Stimulated activated naive CD4-positive, alpha-beta T cell treated with Interleukin-2 at 50 U/mL for 16 hours (primary cell): Measurements from ENCODE around the gene CYP2B6.
"Not testable (repeated sequence)": the region's sequence is repeated elsewhere in the genome, so short reads cannot be mapped to it uniquely, and the experiment has no call there.

Source experiments
- DNase-seq: peaks from one replicate; lab custom pipeline; 2025; lab: John Stamatoyannopoulos, UW

Gene CYP2B6

DNA sequence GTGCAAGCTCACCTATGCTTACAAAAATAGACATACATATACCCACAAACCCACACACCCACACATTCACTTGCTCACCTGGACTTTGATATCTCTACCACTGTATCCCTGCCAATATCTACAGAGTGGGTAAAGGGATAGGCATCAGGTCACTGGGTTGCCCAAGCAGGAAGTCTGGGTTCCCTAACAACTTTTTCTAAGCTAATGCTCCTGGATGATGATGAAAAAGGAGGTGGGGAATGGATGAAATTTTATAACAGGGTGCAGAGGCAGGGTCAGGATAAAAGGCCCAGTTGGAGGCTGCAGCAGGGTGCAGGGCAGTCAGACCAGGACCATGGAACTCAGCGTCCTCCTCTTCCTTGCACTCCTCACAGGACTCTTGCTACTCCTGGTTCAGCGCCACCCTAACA is at the start of gene CYP2B6:
Gene CYP2B6, plus strand, starts transcription at position 311 of the 410 bp plus-strand sequence. Its CDS starts 24 bp downstream, at position 335.
- DNase-seq = no peak

DNA sequence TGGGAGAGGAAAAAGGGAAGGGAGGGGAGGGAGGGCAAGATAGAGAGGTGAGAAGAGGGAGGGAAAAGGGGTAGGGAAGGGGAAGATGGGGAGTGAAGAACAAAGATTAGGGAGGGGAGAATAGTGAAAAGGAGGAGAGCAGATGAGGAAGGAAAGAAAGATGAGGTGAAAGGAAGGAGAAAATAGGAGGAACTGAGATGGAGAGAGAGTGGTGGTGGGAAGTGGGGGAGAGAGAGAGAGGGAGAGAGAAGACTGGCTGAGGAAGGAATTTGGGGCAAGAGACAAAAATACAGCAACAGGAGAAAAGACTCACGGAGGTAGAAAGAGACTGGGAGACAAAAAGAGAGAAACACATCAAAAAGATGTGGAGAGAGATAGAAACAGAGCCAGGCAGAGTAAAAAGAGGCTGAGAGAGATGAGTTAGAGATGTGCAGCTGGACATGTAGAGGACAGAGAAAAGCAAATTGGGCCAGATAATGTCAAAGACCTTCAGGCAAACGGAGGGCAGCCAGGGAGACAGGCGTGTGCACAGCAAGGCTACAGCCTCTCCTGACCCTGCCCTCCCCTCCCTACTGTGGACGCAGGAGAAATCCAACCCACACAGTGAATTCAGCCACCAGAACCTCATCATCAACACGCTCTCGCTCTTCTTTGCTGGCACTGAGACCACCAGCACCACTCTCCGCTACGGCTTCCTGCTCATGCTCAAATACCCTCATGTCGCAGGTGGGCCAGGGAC is 49.4 kb upstream of the CYP2B6 start:
- no peak for DNase-seq

DNA sequence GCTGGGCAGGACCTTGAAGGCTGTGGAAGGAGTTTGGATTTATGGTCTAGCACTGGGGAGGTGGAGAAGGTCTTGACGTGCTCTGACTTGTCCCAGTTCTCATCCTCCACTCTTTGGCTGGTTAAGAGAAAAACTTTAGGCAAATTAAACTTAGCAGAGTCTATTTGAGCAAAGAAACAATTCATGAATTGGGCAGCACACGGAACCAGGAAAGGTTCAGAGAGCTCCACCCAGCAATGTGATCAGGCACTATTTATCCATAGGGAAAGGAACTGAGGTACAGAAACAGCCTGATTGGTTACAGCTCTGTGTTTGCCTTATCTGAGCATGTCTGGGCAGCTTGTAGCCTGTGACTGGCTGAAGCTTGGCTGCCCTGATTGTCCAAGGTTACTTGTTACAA is 45.4 kb upstream of the CYP2B6 start:
- DNase-seq = no peak

DNA sequence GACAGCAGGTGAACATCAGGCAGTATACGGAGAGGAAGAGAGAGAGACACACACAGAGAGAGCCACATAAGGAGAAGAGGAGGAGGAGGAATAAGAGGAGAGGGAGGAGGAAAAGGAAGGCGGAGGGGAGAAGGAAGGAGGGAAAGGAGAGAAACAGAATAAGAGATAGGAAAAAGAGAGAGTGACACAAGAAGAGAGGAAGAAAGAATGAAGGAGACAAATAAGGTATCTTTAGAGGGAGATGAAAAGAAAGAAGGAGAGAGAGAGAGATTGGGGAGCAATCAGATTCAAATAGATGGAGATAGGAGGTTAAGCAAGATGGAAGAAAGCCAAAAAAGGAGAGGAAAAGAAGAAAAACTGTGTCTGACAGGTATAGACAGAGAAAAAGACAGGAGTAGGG is 44.0 kb upstream of the CYP2B6 start:
- no peak for DNase-seq

DNA sequence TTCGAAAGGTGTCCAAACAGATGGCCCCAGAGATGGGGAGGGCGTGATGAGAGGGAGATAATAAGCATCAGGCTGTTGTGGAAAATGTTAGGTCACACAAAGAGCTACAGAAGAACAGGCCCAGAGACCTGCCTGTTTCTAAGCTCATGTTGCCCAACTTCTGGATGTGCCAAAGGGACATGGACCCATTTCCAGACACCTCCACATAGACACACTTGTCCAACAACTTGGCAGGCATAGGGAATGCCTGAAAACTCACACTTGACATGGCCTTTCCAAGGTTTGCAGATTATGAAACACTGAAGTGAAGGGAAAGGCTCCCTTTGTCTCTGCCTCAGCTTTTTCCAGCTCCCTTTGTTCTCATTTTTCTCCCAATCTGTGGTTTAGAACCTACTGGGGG is 43.5 kb upstream of the CYP2B6 start:
- no peak for DNase-seq

DNA sequence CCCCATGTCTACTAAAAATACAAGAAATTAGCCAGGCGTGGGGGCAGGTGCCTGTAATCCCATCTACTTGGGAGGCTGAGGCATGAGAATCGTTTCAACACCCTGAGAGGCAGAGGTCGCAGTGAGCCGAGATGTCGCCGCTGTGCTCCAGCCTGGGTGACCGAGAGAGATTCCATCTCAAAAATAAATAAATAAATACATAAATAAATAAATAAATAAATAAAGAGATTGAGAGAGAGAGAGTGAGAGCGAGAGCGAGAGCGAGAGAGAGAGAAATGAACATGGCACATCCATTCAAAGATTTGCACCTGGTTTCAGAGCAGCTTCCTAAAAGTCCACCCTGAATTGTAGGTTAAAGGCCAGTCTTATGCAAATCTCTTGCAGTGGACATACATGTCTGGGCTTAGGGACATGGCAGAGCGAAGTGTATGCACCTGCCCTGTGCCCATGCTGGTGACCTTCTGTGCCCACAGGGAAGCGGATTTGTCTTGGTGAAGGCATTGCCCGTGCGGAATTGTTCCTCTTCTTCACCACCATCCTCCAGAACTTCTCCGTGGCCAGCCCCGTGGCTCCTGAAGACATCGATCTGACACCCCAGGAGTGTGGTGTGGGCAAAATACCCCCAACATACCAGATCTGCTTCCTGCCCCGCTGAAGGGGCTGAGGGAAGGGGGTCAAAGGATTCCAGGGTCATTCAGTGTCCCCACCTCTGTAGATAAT is 42.3 kb upstream of the CYP2B6 start:
- no peak for DNase-seq

DNA sequence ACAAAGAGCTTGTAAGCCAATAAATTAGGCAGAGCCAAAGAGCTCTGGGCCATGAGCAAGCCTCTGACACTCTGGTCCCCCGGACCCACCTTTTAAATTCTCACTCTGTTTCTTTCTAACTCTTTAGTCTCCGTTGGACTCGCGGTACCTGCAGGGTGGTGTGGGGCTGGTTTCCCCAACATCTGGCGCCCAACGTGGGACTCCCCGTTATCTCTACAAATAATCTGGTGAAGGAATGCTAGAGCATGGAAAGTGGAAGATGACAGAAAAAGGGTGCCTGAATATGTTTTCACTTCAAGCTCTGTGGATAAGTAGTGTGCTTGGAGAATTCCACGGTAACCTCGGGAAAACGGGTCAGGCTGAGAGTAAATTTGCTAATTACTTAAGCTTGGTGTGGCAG is 36.5 kb upstream of the CYP2B6 start:
- DNase-seq = no peak

DNA sequence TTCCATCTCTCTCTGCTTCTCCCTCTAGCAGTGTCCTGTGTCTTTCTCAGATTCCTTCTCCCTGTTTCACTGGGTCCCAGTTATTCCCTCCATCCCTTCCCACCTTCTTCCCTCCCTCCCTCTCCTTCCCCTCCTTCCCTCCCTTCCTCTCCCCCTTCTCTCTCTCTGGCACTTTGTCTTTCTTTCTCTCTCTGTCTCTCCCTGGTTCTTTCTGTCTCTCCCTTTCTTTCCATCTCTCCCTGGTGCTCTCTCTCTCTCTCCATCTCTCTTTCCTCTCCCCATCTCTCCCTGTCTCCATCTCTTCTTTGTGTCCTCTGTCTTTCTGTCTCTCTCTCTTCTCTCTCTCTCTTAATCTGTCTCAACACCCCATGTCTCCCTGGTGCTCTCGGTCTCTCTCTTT is 31.7 kb upstream of the CYP2B6 start:
- no peak for DNase-seq

DNA sequence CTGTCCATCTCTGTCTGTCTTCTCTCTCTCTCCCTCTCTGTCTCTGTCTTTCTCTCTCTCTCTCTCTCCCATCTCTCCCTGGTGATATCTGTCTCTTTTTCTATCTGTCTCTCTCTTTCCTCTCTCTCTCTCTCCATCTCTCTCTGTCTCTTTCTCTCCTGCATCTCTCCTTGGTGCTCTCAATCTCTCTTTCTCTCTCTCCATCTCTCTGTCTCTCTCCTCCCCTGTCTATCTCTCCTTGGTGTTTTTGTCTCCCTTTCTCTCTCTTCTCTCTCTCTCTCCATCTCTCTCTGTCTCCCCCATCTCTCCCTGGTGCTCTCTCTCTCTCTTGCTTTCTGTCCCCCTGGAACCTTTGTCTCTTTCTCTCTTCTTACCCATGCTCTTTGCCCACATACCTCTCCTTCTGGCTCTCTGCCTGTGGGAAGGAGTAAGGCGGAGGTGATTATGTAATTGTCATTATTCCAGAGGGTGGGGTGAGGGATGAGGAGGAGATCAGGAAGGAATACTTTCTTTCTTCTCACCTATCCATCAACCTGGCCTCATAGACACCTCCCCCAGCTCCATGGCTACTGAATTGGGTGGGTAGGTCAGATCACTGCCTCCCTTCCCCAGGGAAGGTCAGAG is 30.9 kb upstream of the CYP2B6 start:
- no peak for DNase-seq

DNA sequence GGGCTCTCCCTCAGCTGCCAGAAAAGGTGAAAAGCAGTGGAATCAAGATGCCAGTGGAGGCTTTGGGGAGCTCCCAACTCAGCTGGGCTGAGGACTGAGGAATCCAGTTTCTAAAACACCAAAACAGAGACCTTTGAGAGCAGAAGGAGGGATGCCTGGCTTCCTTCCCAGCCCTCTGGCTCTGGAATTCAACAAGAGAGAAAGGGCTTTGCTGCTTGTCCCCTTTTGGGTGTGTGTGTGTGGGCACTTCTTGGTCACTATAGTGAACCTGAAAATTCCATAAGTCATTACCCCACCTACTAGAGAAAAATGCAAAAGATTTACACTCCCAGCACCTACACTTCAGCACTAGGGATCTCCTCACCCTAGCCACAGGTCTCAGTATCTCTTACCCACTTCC is 30.3 kb upstream of the CYP2B6 start:
- no peak for DNase-seq

DNA sequence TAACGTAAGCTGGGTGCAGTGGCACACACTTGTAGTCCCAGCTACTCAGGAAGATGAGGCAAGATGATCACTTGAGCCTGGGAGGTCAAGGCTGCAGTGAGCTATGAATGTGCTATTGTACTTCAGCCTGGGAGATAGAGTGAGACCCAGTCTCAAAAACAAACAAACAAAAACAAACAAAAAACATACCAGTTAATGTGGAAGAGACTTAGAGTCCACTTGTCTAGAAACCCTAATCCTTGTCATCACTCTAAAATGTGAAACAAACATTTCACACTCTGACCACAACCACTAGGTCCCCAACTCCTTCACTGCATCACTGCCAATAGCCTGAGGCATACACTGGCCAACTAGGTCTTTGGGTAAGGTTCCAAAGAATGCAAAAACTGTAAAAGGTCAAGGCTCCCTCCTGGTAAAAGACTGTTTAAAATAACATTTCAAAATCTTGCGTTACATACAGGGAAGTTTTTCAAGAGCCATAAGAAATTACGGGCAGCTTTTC is 28.6 kb upstream of the CYP2B6 start:
- no peak for DNase-seq

DNA sequence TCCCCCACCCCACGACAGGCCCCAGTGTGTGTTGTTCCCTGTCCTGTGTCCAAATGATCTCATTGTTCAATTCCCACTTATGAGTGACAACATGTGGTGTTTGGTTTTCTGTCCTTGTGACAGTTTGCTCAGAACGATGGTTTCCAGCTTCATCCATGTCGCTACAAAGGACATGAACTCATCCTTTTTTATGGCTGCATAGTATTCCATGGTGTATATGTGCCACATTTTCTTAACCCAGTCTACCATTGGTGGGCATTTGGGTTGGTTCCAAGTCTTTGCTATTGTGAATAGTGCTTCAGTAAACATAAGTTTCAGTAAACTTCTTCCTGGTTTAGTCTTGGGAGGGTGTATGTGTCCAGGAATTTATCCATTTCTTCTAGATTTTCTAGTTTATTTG is 26.7 kb upstream of the CYP2B6 start:
- not testable (repeated sequence) for DNase-seq

DNA sequence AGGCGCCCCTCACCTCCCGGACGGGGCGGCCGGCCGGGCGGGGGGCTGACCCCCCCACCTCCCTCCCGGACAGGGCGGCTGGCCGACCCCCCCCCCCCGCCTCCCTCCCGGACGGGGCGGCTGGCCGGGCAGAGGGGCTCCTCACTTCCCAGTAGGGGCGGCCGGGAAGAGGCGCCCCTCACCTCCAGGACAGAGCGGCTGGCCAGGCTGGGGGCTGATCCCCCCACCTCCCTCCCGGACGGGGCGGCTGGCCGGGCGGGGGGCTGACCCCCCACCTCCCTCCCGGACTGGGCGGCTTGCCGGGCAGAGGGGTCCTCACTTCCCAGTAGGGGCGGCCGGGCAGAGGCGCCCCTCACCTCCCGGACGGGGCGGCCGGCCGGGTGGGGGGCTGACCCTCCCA is 25.7 kb upstream of the CYP2B6 start:
- not testable (repeated sequence) for DNase-seq

DNA sequence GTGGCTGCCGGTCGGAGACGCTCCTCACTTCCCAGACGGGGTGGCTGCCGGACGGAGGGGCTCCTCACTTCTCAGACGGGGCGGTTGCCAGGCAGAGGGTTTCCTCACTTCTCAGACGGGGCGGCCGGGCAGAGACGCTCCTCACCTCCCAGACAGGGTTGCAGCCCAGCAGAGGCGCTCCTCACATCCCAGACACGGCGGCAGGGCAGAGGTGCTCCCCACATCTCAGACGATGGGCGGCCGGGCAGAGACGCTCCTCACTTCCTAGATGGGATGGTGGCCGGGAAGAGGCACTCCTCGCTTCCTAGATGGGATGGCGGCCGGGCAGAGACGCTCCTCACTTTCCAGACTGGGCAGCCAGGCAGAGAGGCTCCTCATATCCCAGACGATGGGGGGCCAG is 24.5 kb upstream of the CYP2B6 start:
- DNase-seq = not testable (repeated sequence)

DNA sequence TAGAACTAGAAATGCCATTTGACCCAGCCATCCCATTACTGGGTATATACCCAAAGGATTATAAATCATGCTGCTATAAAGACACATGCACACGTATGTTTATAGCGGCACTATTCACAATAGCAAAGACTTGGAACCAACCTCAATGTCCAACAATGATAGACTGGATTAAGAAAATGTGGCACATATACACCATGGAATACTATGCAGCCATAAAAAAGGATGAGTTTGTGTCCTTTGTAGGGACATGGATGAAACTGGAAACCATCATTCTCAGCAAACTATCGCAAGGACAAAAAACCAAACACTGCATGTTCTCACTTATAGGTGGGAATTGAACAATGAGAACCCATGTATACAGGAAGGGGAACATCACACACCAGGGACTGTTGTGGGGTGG is 23.0 kb upstream of the CYP2B6 start:
- not testable (repeated sequence) for DNase-seq

DNA sequence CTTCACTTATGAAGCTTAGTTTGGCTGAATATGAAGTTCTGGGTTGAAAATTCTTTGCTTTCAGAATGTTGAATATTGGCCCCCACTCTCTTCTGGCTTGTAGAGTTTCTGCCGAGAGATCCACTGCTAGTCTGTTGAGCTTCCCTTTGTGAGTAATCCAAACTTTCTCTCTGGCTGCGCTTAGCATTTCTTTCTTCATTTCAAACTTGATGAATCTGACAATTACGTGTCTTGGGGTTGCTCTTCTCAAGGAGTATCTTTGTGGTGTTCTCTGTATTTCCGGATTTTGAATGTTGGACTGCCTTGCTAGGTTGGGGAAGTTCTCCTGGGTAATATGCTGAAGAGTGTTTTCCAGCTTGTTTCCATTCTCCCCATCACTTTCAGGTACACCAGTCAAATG is 21.4 kb upstream of the CYP2B6 start:
- DNase-seq = not testable (repeated sequence)

DNA sequence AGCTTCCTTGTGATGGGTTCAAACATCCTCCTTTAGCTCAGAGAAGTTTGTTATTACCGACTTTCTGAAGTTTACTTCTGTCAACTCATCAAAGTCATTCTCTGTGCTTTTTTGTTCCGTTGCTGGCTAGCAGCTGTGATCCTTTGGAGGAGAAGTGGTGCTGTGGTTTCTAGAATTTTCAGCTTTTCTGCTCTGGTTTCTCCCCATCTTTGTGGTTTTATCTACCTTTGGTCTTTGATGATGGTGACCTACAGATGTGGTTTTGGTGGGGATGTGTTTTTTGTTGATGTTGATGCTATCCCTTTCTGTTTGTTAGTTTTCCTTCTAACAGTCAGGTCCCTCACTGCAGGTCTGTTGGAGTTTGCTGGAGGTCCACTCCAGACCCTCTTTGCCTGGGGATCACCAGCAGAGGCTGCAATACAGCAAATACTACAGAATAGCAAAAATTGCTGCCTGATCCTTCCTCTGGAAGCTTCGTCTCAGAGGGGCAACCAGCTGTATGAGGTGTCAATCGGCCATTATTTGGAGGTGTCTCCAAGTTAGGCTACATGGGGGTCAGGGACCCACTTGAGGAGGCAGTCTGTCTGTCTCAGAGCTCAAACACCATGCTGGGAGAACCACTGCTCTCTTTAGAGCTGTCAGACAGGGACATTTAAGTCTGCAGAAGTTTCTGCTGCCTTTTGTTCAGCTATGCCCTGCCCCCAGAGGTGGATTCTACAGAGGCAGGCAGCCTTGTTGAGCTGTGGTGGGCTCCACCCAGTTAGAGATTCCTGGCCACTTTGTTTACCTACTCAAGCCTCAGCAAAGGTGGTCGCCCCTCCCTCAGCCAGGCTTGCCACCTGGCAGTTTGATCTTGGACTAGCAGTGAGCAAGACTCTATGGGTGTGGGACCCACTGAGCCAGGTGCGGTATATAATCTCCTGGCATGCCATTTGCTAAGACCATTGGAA is 20.4 kb upstream of the CYP2B6 start:
- not testable (repeated sequence) for DNase-seq

DNA sequence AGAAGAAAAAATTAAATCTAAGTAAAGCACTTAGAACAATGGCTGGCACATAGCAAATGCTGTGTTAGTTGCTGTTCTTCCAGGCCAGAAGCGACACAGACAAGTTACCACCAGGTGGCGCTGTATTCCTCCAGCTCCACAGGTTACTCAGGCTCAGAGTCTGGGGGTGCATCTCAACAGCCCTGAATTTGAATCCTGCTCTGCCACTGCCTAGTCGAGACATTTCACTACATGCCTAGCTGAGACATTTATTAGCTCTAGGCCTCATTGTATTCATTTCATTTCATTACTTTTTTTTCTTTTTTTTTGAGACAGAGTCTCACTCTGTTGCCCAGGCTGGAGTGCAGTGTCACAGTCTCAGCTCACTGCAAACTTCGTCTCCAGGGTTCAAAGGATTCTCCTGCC is 16.4 kb upstream of the CYP2B6 start:
- peak; percentile 68 for DNase-seq

DNA sequence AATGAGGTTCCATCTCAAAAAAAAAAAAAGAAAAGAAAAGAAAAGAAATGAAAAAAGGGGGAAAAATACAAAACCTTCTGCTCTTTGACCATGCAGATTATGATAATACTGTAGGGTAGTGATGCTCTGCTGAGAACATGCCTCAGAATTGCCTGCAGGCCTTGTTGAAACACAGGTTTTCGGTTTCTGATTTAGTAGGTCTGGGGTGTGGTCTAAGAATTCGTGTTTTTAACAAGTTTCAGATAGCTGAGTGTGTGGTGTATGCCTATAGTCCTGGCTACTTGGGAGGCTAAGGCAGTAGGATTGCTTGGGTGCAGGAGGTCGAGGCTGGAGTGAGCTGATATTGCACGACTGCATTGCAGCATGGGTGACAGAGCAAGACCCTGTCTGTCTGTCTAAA is 14.9 kb upstream of the CYP2B6 start:
- no peak for DNase-seq

DNA sequence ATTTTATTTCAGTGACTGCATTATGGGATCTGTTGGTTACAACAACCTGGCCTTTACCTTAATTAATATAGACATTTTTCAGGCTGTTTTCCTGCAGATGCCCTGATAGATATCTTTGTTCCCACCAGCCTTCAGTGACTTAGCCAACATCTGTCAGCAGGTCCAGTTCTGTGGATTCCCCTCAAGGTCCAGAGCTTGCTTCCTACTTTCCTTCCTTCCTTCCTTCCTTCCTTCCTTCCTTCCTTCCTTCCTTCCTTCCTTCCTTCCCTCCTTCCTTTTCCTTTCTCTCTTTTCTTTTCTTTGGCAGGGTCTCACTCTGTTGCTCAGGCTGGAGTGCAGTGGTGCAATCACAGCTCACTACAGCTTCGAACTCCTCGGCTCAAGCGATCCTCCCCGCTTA is 14.4 kb upstream of the CYP2B6 start:
- DNase-seq = no peak

DNA sequence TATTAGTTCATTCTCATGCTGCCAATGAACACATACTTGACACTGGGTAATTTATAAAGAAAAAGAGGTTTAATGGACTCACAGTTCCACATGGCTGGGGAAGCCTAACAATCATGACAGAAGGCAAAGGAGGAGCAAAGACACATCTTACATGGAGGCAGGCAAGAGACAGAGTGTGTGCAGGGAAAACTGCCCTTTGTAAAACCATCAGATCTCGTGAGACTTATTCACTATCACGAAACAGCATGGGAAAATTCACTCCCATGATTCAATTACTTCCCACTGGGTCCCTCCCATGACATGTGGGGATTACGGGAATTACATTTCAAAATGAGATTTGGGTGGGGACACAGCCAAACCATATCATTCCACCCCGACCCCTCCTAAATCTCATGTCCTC is 11.3 kb upstream of the CYP2B6 start:
- not testable (repeated sequence) for DNase-seq
